GM23248 (cell line): Measurements from ENCODE around the gene ARHGAP10. TPM values are rescaled to one million over a fixed set of nuclear protein-coding genes. Genes with fewer than 3 reads are reported as not detected.
"Not testable (repeated sequence)": the region's sequence is repeated elsewhere in the genome, so short reads cannot be mapped to it uniquely, and the experiment has no call there.

Experiments
- DNase-seq: peaks from one replicate; pipeline ENCODE4 v3.0.0-alpha.2; 2015
- H2AFZ ChIP-seq: fragments of 200-600 bp; sonication (generic); 2 replicates; pipeline ENCODE4 v1.6.1; 2016; ENCODE audit warnings: antibody characterized with exemption
- H3F3A ChIP-seq: fragments of 200-600 bp; sonication (generic); 2 replicates; pipeline ENCODE4 v1.6.1; 2016; ENCODE audit warnings: mild to moderate bottlenecking, antibody characterized with exemption, mixed run types; ENCODE audit not compliant: insufficient read depth
- H3K27ac ChIP-seq: fragments of 200-600 bp; sonication (generic); 2 replicates; pipeline ENCODE4 v1.5.1; 2016; ENCODE audit warnings: mild to moderate bottlenecking
- H3K27me3 ChIP-seq: fragments of 200-600 bp; sonication (generic); replicated peaks from 2 replicates; pipeline ENCODE4 v1.6.1; 2016; ENCODE audit warnings: mild to moderate bottlenecking; ENCODE audit not compliant: insufficient read depth
- H3K36me3 ChIP-seq: fragments of 200-600 bp; sonication (generic); 2 replicates; pipeline ENCODE4 v1.6.1; 2016; ENCODE audit warnings: low read depth, mild to moderate bottlenecking
- H3K4me1 ChIP-seq: fragments of 200-600 bp; sonication (generic); 2 replicates; pipeline ENCODE4 v1.6.1; 2016; ENCODE audit warnings: mild to moderate bottlenecking; ENCODE audit not compliant: insufficient read depth
- H3K4me2 ChIP-seq: fragments of 200-600 bp; sonication (generic); one replicate; pipeline ENCODE4 v1.6.1; 2016; ENCODE audit warnings: mild to moderate bottlenecking; ENCODE audit not compliant: unreplicated experiment
- H3K4me3 ChIP-seq: fragments of 200-600 bp; sonication (generic); 2 replicates; pipeline ENCODE4 v1.5.1; 2016; ENCODE audit warnings: mild to moderate bottlenecking
- H3K79me2 ChIP-seq: fragments of 200-600 bp; sonication (generic); 2 replicates; pipeline ENCODE4 v1.6.1; 2016; ENCODE audit warnings: mild to moderate bottlenecking; ENCODE audit not compliant: insufficient read depth
- H3K9ac ChIP-seq: fragments of 200-600 bp; sonication (generic); 2 replicates; pipeline ENCODE4 v1.6.1; 2016; ENCODE audit warnings: mild to moderate bottlenecking
- H3K9me2 ChIP-seq: fragments of 200-600 bp; sonication (generic); 2 replicates; pipeline ENCODE4 v1.6.1; 2016; ENCODE audit warnings: mixed run types, mild to moderate bottlenecking, moderate library complexity; ENCODE audit not compliant: insufficient read depth
- H3K9me3 ChIP-seq: fragments of 200-600 bp; sonication (generic); one replicate; pipeline ENCODE4 v1.6.1; 2017; ENCODE audit warnings: low read depth
- H4K20me1 ChIP-seq: fragments of 200-600 bp; sonication (generic); 2 replicates; pipeline ENCODE4 v1.6.0; 2016; ENCODE audit not compliant: insufficient read depth
- EZH2 ChIP-seq: fragments of 200-600 bp; sonication (generic); IDR thresholded peaks from 2 replicates; pipeline ENCODE4 v1.6.1; 2018; ENCODE audit warnings: antibody characterized with exemption, mild to moderate bottlenecking; ENCODE audit not compliant: insufficient read depth, poor library complexity, severe bottlenecking
- EZH2phosphoT487 ChIP-seq: fragments of 200-600 bp; sonication (generic); IDR thresholded peaks from 2 replicates; pipeline ENCODE4 v1.6.1; 2018; ENCODE audit warnings: antibody characterized with exemption, moderate library complexity, mild to moderate bottlenecking, low read depth; ENCODE audit not compliant: insufficient read depth
- WGBS, 2 experiments: methylation state at CpG; one replicate each; pipeline ENCODE4 v1.1.6; 2015 to 2017; ENCODE audit warnings: low lambda C conversion rate in 2 of 2, low coverage in 1 of 2; ENCODE audit errors: missing lambda C conversion rate in 2 of 2; 5-methylcytosine and 5-hydroxymethylcytosine counted together
- in situ Hi-C: fragments of 300-500 bp; cut with MboI; formaldehyde crosslinking; loops from 2 replicates; pipeline ENCODE4 v1.15.0; 2020
- polyA plus RNA-seq: library from polyadenylated mRNA; unstranded; fragments of >200 nt; fragmentation: Nextera tagmentation; extraction: Ambion mirVana; gene quantifications from 2 replicates; pipeline ENCODE4 v1.2.1, GENCODE V29; 2016
- total RNA-seq: library from RNA; depleted of rRNA; stranded (reverse); fragments of >200 nt; shearing (Covaris generic); gene quantifications from 2 replicates; pipeline ENCODE4 v1.2.3, GENCODE V29; 2014

Gene ARHGAP10
- total and polyA plus RNA-seq, 2 experiments from 2014 or later: 19.5 to 24.8 TPM

GRCh38 chr4:147899512-147899911, 167.6 kb downstream of the ARHGAP10 start:
- Histone ChIP-seq H3K9me3 (no peaks in the 10 kb centered on the region), H3K4me2 (peak overlapping the region; percentile 16), H3K36me3 (no peaks in the 10 kb centered on the region; the same call in 1 of the 2 replicates), H3K4me1 (peaks cover 23% of the 10 kb centered on the region), H3K27me3 (no peaks in the 10 kb centered on the region), H3K9me2 (no peaks in the 10 kb centered on the region), H4K20me1 (no peaks in the 10 kb centered on the region), H2AFZ (no peak overlapping the region), H3F3A (peaks cover 12% of the 10 kb centered on the region), H3K9ac (no peak overlapping the region), H3K27ac (no peak overlapping the region), H3K4me3 (no peak overlapping the region), H3K79me2 (peaks cover 26% of the 10 kb centered on the region; the same call in 1 of the 2 replicates)
- peak; percentile 48 for DNase-seq
- in situ Hi-C loops: no loop called here
- TF ChIP-seq EZH2phosphoT487 (no peak), EZH2 (no peak)
- whole genome bisulfite sequencing, 2 experiments: 70 to 77% methylated on average over 2 of the region's 2 CpGs

GRCh38 chr4:147901388-147901787, 169.5 kb downstream of the ARHGAP10 start:
- no peak for DNase-seq
- no peaks in the 10 kb centered on the region for H3K36me3 ChIP-seq
- H3K4me2 ChIP-seq: no peak overlapping the region
- no peaks in the 10 kb centered on the region for H3K27me3 ChIP-seq
- H3K4me3 ChIP-seq: no peak overlapping the region
- in situ Hi-C loops: no loop called here
- TF ChIP-seq EZH2phosphoT487 (no peak), EZH2 (no peak)
- peaks cover 18% of the 10 kb centered on the region; the same call in 1 of the 2 replicates for H3K79me2 ChIP-seq
- no peak overlapping the region for H3K27ac ChIP-seq
- H3K9me2 ChIP-seq: no peaks in the 10 kb centered on the region
- H3K9ac ChIP-seq: no peak overlapping the region
- 2 to 4% methylated on average over 2 of the region's 2 CpGs for WGBS, 2 experiments
- peaks cover 23% of the 10 kb centered on the region for H3K4me1 ChIP-seq
- peaks cover 12% of the 10 kb centered on the region for H3F3A ChIP-seq
- H2AFZ ChIP-seq: no peak overlapping the region
- H4K20me1 ChIP-seq: no peaks in the 10 kb centered on the region
- no peaks in the 10 kb centered on the region for H3K9me3 ChIP-seq

DNA sequence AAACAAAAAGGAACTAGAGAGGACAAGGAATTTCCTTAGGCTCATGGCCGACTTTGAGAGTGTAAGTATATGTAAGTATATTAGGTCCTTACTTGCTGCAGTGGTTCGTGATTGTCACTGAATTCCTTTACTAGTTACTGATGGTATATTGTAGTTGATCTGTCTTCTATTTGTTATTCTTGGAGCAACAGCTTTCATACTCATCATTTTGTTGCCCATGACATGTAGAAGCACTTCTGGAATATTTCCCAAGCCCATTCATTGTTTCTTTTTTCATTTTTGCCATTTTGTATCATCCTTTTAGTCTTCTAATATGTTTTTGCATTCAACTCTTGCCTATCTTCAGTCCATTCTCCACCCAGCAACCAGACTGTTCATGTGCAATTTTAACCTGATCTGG, 170.0 kb downstream of the ARHGAP10 start:
- no peaks in the 10 kb centered on the region for H3K9me2 ChIP-seq
- DNase-seq: peak; percentile 9
- H3K27ac ChIP-seq: no peak overlapping the region
- H3F3A ChIP-seq: peaks cover 12% of the 10 kb centered on the region
- peaks cover 3% of the 10 kb centered on the region; the same call in 1 of the 2 replicates for H3K36me3 ChIP-seq
- H3K4me2 ChIP-seq: no peak overlapping the region
- H3K4me1 ChIP-seq: peaks cover 23% of the 10 kb centered on the region
- H3K4me3 ChIP-seq: no peak overlapping the region
- 97 to 98% methylated on average over 2 of the region's 2 CpGs for WGBS, 2 experiments
- TF ChIP-seq EZH2 (no peak), EZH2phosphoT487 (no peak)
- in situ Hi-C loops: no loop called here
- peaks cover 12% of the 10 kb centered on the region; the same call in 1 of the 2 replicates for H3K79me2 ChIP-seq
- H3K27me3 ChIP-seq: no peaks in the 10 kb centered on the region
- no peak overlapping the region for H2AFZ ChIP-seq
- no peak overlapping the region for H3K9ac ChIP-seq
- H3K9me3 ChIP-seq: no peaks in the 10 kb centered on the region
- no peaks in the 10 kb centered on the region for H4K20me1 ChIP-seq

DNA sequence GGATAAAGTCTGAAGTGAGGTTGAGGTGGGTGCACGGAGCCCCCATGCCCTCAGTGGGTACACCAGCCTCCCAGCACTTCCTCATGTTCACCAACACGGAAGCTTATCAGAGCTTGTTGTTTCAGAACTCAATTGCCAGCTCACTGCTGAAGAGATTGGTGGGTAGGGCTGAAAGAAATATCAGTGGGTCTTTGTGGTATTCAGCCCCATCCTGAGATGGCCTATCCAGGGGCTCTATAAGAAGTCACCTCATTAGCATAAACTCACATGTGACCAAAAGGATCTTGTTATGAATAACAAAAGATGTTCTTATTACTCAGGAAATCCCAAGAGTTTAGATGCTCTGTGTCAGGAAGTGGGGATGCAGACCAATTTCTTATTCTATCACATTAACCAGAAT, 177.3 kb downstream of the ARHGAP10 start:
- Histone ChIP-seq H3K9me3 (no peaks in the 10 kb centered on the region), H4K20me1 (no peaks in the 10 kb centered on the region), H3F3A (no peaks in the 10 kb centered on the region), H3K27me3 (no peaks in the 10 kb centered on the region), H3K9me2 (no peaks in the 10 kb centered on the region), H3K36me3 (peaks cover 31% of the 10 kb centered on the region), H3K27ac (no peak overlapping the region), H3K9ac (no peak overlapping the region), H2AFZ (no peak overlapping the region), H3K4me1 (no peaks in the 10 kb centered on the region), H3K4me2 (no peak overlapping the region), H3K4me3 (no peak overlapping the region), H3K79me2 (peaks cover 7% of the 10 kb centered on the region; the same call in 1 of the 2 replicates)
- WGBS, 2 experiments: 96 to 100% methylated on average over 2 of the region's 2 CpGs
- in situ Hi-C loops: no loop called here
- TF ChIP-seq EZH2phosphoT487 (no peak), EZH2 (no peak)
- DNase-seq: no peak

DNA sequence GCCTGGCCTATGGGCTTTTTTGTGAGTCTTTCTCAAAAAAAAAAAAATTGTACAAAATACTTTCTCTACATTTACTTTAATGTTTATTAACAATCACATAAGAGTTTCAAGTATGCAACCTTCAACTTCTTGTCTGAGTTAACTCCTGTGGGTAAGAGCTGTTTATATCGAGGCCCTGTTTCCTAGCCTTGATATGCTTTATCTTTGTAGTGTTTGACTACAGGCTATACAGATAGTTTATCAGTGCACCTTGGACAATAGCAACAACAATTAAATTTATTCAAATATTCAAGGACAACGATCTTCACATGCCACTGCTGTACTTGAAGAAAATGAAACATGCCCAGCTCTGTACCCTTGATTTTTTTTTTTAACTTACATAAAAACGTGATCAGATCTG, 178.4 kb downstream of the ARHGAP10 start:
- Histone ChIP-seq H3K4me1 (no peaks in the 10 kb centered on the region), H3K27me3 (no peaks in the 10 kb centered on the region), H3K9ac (no peak overlapping the region), H3K36me3 (peaks cover 41% of the 10 kb centered on the region), H3K27ac (no peak overlapping the region), H4K20me1 (no peaks in the 10 kb centered on the region), H2AFZ (no peak overlapping the region), H3K9me2 (no peaks in the 10 kb centered on the region), H3K79me2 (peaks cover 7% of the 10 kb centered on the region; the same call in 1 of the 2 replicates), H3K4me3 (no peak overlapping the region), H3F3A (no peaks in the 10 kb centered on the region), H3K9me3 (no peaks in the 10 kb centered on the region), H3K4me2 (no peak overlapping the region)
- WGBS, 2 experiments: 83 to 86% methylated on average over 3 of the region's 3 CpGs
- TF ChIP-seq EZH2phosphoT487 (no peak), EZH2 (no peak)
- in situ Hi-C loops: no loop called here
- DNase-seq: no peak

GRCh38 chr4:147912106-147912505, 180.2 kb downstream of the ARHGAP10 start:
- DNase-seq, H2AFZ ChIP-seq, H3K9me3 ChIP-seq, H4K20me1 ChIP-seq, H3K27me3 ChIP-seq, H3K4me3 ChIP-seq, H3K79me2 ChIP-seq, H3F3A ChIP-seq, H3K9ac ChIP-seq, in situ Hi-C loops, H3K27ac ChIP-seq, H3K4me1 ChIP-seq, H3K9me2 ChIP-seq, H3K4me2 ChIP-seq: not testable (repeated sequence)
- H3K36me3 ChIP-seq: peaks cover 36% of the 10 kb centered on the region
- 100% methylated on average over 2 of the region's 2 CpGs for WGBS, 2 experiments
